ENCODE measurements around the gene PPP1R16B. TPM values are rescaled to one million over a fixed set of nuclear protein-coding genes. Genes with fewer than 3 reads are reported as not detected.
A peak's percentile ranks its signal among the peaks of the same experiment; 100 is the strongest.

The PPP1R16B gene
- total RNA-seq, 1 donor = not detected

GRCh38 chr20:38920851-38921250 lies 115.4 kb downstream of the PPP1R16B start:
- Histone ChIP-seq H3K79me2 (ENCODE audit: insufficient read depth, low read length) (no peaks in the 10 kb centered on the region), H2AFZ (ENCODE audit: low read length) (no peak overlapping the region), H3K4me3 (ENCODE audit: insufficient read depth, low read length) (no peak overlapping the region), H3K27me3 (ENCODE audit: insufficient read depth, low read length) (peaks cover 44% of the 10 kb centered on the region), H3K27ac (ENCODE audit: low read depth, low read length) (no peak overlapping the region), H3K4me2 (ENCODE audit: insufficient read depth, low read length) (no peak overlapping the region), H4K20me1 (ENCODE audit: insufficient read depth, low read length) (no peaks in the 10 kb centered on the region), H3K36me3 (ENCODE audit: insufficient read depth, low read length) (no peaks in the 10 kb centered on the region), H3K4me1 (ENCODE audit: insufficient read depth, low read length) (no peaks in the 10 kb centered on the region), H3K9me3 (ENCODE audit: low read depth, low read length) (no peaks in the 10 kb centered on the region)
- no peak for TF ChIP-seq CTCF (IDR thresholded peaks at IDR 0.05; ENCODE audit: extremely low read depth, low read depth, low read length)
- DNase-seq (ENCODE audit: insufficient read length, low spot score, missing footprints) = no peak

GRCh38 chr20:38924718-38925117 lies 119.2 kb downstream of the PPP1R16B start:
- no peak overlapping the region for H3K27ac ChIP-seq (ENCODE audit: low read depth, low read length)
- peaks cover 34% of the 10 kb centered on the region for H3K79me2 ChIP-seq (ENCODE audit: insufficient read depth, low read length)
- H3K27me3 ChIP-seq (ENCODE audit: insufficient read depth, low read length) = peaks cover 27% of the 10 kb centered on the region
- H4K20me1 ChIP-seq (ENCODE audit: insufficient read depth, low read length) = no peaks in the 10 kb centered on the region
- no peak overlapping the region for H3K4me3 ChIP-seq (ENCODE audit: insufficient read depth, low read length)
- H3K4me1 ChIP-seq (ENCODE audit: insufficient read depth, low read length) = peaks cover 23% of the 10 kb centered on the region
- no peak for DNase-seq (ENCODE audit: insufficient read length, low spot score, missing footprints)
- H3K36me3 ChIP-seq (ENCODE audit: insufficient read depth, low read length) = no peaks in the 10 kb centered on the region
- no peak for TF ChIP-seq CTCF (IDR thresholded peaks at IDR 0.05; ENCODE audit: extremely low read depth, low read depth, low read length)
- peak overlapping the region; percentile 26 for H2AFZ ChIP-seq (ENCODE audit: low read length)
- H3K9me3 ChIP-seq (ENCODE audit: low read depth, low read length) = no peaks in the 10 kb centered on the region
- H3K4me2 ChIP-seq (ENCODE audit: insufficient read depth, low read length) = no peak overlapping the region

GRCh38 chr20:38926142-38926933 lies 120.8 kb downstream of the PPP1R16B start, which contains the start of gene FAM83D:
TSS of gene FAM83D (plus strand) at chr20:38926417. CDS start at chr20:38926443, 26 bp downstream.
- Histone ChIP-seq H3K4me1 (ENCODE audit: insufficient read depth, low read length) (peaks cover 26% of the 10 kb centered on the region), H3K4me2 (ENCODE audit: insufficient read depth, low read length) (peak within 1 kb of the TSS; percentile 97), H3K36me3 (ENCODE audit: insufficient read depth, low read length) (no peaks in the 10 kb centered on the region), H3K4me3 (ENCODE audit: insufficient read depth, low read length) (peak within 1 kb of the TSS; percentile 89), H3K27me3 (ENCODE audit: insufficient read depth, low read length) (peaks cover 11% of the 10 kb centered on the region), H4K20me1 (ENCODE audit: insufficient read depth, low read length) (no peaks in the 10 kb centered on the region), H2AFZ (ENCODE audit: low read length) (peak within 1 kb of the TSS; percentile 94), H3K79me2 (ENCODE audit: insufficient read depth, low read length) (peaks cover 51% of the 10 kb centered on the region), H3K27ac (ENCODE audit: low read depth, low read length) (peak within 1 kb of the TSS; percentile 63), H3K9me3 (ENCODE audit: low read depth, low read length) (no peaks in the 10 kb centered on the region)
- peak; percentile 100 for DNase-seq (ENCODE audit: insufficient read length, low spot score, missing footprints)
- no peak for TF ChIP-seq CTCF (IDR thresholded peaks at IDR 0.05; ENCODE audit: extremely low read depth, low read depth, low read length)

- peaks cover 32% of the 10 kb centered on the region for H3K4me1 ChIP-seq (ENCODE audit: insufficient read depth, low read length)
- H3K9me3 ChIP-seq (ENCODE audit: low read depth, low read length) = no peaks in the 10 kb centered on the region
- peaks cover 4% of the 10 kb centered on the region for H3K27me3 ChIP-seq (ENCODE audit: insufficient read depth, low read length)
- peak overlapping the region; percentile 94 for H2AFZ ChIP-seq (ENCODE audit: low read length)
- H3K79me2 ChIP-seq (ENCODE audit: insufficient read depth, low read length) = peaks cover 58% of the 10 kb centered on the region
- DNase-seq (ENCODE audit: insufficient read length, low spot score, missing footprints) = peak; percentile 76
- peak overlapping the region; percentile 97 for H3K4me2 ChIP-seq (ENCODE audit: insufficient read depth, low read length)
- H3K36me3 ChIP-seq (ENCODE audit: insufficient read depth, low read length) = no peaks in the 10 kb centered on the region
- TF ChIP-seq CTCF (IDR thresholded peaks at IDR 0.05; ENCODE audit: extremely low read depth, low read depth, low read length) = no peak
- H3K27ac ChIP-seq (ENCODE audit: low read depth, low read length) = peak overlapping the region; percentile 63
- peak overlapping the region; percentile 89 for H3K4me3 ChIP-seq (ENCODE audit: insufficient read depth, low read length)
- no peaks in the 10 kb centered on the region for H4K20me1 ChIP-seq (ENCODE audit: insufficient read depth, low read length)
These were observed 121.6 kb downstream of the PPP1R16B start for GRCh38 chr20:38926934-38927616.

Measured in osteoblast (primary cell).